ENCODE results near the gene WNT3A.
"Not testable (repeated sequence)": the region's sequence is repeated elsewhere in the genome, so short reads cannot be mapped to it uniquely, and the experiment has no call there.

Gene WNT3A, protein sequence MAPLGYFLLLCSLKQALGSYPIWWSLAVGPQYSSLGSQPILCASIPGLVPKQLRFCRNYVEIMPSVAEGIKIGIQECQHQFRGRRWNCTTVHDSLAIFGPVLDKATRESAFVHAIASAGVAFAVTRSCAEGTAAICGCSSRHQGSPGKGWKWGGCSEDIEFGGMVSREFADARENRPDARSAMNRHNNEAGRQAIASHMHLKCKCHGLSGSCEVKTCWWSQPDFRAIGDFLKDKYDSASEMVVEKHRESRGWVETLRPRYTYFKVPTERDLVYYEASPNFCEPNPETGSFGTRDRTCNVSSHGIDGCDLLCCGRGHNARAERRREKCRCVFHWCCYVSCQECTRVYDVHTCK

DNA sequence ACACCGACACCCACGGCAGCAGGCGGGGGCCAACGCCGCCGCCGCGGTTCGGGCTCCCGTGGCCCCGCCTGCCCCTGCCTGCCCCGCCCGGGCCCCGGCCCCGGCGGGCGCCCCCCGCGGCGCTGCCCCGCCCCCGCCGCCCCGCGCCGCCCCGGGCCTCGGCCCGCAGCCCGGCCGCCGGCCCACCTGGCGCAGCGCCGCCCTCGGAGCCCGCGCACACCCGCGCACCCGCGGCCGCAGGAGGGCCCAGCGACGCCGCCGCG lies at the start of gene WNT3A:
WNT3A (plus strand) TSS at position 213 of the 263 bp plus-strand sequence. CDS start 131 bp downstream, outside the sequence.
- DNase-seq (ENCODE audit: low read depth), result no peak

DNA sequence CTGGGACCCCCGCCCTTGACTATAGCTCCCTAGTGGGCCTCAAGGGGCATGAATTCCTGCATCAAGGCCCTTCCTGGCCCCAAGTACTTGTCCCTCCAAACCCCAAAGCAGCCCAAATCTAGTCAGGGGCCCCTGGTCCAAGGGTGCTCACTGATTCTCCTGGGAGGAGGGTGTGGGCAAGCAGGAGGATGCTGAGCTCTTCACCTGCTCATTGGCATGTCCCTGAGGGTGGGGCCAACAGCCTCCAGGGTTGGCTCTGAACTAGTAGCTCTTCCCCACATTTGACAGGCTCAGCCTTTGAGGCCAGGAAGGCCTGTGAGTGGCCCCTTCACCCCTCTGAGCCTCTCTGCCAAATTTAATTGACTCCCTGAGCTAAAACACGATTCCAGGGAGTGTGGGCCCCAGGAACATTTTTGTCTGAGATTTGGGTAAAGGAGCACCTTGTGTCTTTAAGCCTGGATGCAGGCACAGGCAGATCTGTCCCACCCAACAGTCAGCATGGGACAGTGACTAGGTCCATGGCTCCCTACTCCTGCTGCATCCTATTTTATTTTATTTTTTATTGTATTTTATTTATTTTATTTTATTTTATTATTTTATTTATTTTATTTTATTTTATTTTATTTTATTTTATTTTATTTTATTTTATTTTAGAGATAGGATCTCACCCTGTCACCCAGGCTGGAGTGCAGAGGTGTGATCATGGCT lies 48.0 kb upstream of the WNT3A start:
- no peak for DNase-seq (ENCODE audit: low read depth)

DNA sequence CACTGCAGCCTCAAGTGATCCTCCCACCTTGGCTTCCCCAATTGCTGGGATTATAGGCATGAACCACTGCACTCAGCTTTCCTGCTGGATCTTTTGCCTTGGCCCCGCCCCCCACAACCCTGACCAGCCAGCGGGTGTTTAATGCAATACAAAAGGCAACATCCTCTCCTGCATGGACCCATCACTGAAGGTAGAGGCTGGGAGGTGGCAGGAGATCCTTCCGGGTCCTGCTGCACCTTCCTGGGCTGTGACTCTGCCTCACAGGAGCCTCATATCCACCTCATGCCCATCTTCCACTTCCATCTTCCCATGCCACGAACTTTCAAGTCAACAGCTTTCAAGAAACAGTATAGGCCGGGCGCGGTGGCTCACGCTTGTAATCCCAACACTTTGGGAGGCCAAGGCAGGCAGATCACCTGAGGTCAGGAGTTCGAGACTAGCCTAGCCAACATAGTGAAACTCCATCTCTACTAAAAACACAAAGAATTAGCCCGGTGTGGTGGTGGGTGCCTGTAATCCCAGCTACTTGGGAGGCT lies 47.4 kb upstream of the WNT3A start:
- no peak for DNase-seq (ENCODE audit: low read depth)

DNA sequence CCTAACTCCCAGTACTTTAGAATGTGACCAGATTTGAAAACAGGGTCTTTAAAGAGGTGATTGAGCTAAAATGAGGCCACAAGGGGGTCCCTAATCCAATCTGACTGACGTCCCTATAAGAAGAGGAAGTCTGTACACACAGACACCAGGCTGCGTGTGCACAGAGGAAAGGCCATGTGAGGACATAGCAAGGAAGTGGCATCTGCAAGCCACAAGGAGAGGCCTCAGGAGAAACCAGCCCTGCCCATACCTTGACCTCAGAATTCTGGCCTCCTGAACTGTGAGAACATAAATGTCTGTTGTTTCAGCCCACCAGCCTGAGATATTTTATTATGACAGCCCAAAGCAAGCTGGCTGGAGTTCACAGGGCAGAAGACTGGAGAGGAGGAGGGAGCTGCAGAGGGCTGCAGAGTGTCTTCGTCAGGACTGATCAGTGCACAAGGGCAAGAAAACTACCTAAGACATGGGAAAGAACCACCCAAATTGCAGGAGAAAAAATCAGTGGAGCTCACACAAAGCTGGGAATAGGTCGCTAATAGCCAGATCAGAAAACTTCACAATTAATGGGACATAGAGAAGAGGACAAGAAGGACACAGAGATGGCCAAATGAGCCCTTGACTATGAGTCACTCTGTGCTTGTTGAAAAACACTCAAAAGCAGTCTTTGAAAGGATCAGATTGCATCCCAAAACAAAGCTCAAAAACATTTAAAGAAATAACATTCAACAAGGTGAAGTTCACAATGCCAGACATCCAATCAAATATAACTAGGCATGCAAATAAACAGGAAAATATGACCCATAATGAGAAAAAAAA lies 44.9 kb upstream of the WNT3A start:
- no peak for DNase-seq (ENCODE audit: low read depth)

DNA sequence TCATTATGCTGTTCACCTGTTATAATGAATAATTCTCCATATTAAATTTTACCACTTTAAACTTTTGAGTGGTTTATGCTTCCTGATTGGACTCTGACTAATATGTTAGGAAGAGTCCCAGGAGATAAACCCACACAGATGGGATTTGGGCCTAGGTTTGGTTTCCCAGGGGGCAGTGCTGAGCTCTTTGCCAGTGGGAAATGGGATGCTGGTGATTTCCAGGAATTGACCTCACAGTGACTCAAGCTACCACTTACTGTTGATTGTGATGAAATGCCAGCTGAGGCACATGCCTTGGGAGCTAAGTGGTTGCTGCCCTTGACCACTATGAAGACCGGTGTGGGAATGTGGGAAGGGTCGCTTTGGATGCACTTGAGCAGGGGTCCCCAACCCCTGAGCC lies 40.1 kb upstream of the WNT3A start:
- peak; percentile 63 for DNase-seq (ENCODE audit: low read depth)

DNA sequence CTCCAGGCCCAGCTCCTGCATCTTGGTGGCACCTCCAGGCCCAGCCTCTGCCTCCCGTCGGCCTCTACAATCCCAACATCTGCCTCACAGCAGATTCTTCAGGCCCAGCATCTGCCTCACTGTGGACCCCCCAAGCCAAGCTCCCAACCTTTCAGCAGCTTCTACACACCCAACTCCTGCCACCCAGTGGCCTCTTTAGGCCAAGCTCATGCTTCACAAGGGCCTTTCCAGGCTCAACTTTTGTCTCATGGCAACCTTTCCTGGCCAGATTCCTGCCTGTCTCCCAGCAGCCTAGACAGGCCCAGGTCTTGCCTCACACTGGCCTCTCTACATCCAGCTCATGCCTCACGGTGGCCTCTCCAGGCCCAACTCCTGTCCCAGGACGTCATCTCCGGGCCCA lies 39.0 kb upstream of the WNT3A start:
- DNase-seq (ENCODE audit: low read depth), result not testable (repeated sequence)

DNA sequence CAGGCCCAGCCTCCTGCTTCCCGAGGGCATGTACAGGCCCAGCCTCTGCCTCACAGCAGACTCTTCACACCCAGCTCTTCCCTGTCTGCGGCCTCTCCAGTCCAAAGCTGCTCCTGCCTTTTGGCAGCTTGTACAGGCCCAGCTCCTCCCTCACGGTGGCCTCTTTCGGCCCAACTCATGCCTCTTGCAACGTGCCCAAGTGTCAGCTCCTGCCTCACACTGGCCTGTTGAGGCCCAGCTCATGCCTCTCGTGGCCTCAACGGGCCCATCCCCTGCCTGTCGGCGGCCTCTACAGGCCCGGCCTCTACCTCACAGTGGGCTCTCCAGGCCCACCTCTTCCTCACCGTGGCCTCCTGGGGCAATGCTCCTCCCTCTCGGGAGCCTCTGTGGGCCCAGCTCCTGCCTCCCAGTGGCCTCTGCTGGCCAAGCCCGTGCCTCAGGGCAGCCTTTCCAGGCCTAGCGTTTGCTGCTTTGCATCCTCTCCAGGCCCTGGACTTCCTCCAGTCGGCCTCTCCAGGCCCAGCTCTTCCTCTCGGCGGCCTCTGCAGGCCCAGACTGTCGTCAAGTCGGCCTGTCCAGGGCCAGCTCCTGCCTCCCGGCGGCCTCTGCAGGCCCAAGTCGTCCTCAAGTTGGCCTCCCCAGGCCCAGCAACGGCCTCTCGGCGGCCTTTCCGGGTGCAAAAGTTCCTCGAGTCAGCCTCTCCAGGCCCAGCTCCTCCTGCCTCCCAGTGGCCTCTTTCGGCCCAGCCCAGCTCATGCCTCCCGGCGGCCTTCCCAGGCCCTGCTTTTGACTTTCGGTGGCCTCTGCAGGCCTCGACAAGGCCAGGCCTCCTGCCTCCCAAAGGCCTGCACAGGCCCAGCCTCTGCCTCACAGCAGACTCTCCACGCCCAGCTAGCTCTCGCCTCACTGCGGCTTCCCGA lies 36.5 kb upstream of the WNT3A start:
- not testable (repeated sequence) for DNase-seq (ENCODE audit: low read depth)

DNA sequence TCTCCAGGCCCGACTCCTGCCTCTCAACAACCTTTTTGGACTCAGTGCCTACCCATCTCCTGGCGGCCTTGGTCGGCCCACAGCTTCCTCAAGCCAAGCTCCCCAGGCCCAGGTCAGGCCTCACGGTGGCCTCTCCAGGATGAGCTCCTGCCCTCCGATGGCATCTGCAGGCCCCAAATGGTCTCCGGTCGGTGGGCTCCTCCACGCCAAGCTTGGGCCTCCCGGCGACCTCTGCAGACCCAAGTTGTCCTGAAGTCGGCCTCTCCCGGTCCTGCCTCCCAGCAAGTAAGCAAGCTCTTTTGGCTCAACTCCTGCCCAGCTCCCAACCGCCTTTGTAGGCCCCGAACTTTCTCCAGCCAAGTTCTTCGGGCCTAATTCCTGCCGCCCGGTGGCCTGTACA lies 35.6 kb upstream of the WNT3A start:
- DNase-seq (ENCODE audit: low read depth), result not testable (repeated sequence)

DNA sequence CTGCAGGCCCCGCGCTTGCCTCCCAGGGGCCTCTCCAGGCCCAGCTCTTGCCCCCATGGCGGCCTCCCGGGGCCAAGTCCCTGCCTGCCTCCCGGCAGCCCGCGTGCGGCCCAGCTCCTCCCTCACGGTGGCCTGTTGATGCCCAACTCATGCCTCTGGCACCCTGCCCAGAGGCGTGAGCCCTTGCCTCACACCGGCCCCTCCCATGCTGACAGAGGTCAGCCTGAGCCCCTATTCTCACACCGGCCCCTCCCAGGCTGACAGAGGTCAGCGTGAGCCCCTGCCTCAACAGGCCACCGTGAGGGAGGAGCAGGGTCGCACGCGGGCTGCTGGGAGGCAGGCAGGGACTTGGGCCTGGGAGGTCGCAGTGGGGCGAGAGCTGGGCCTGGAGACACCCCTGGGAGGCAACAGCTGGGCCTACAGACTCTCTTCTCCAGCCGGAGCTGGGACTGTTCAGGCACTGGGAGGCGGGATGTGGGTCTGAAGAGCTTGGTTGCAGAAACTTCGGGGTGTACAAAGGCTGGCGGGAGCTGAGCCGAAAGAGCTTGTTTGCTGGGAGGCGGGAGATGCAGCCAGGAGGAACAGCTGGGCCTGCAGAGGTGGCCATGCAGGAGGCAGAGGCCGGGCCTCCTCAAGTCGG lies 35.0 kb upstream of the WNT3A start:
- not testable (repeated sequence) for DNase-seq (ENCODE audit: low read depth)

DNA sequence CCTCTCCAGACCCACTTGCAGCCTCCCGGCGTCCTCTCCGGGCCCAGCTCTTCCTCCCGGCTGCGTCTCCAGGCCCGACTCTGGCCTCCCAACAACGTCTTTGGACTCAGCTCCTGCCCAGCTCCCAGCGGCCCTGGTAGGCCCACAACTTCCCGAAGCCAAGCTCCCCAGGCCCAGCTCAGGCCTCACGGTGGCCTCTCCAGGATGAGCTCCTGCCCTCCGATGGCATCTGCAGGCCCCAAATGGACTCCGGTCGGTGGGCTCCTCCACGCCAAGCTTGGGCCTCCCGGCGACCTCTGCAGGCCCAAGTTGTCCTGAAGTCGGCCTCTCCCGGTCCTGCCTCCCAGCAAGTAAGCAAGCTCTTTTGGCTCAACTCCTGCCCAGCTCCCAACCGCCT lies 34.5 kb upstream of the WNT3A start:
- DNase-seq (ENCODE audit: low read depth), result not testable (repeated sequence)

DNA sequence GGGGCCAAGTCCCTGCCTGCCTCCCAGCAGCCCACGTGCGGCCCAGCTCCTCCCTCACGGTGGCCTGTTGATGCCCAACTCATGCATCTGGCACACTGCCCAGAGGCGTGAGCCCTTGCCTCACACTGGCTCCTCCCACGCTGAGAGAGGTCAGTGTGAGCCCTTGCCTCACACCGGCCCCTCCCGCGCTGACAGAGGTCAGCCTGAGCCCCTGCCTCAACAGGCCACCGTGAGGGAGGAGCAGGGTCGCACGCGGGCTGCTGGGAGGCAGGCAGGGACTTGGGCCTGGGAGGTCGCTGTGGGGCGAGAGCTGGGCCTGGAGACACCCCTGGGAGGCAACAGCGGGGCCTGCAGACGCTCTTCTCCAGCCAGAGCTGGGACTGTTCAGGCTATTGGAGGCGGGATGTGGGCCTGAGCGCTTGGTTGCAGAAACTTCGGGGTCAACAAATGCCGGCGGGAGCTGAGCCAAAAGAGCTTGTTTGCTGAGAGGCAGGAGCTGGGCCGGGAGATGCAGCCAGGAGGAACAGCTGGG lies 33.9 kb upstream of the WNT3A start:
- DNase-seq (ENCODE audit: low read depth), result not testable (repeated sequence)

DNA sequence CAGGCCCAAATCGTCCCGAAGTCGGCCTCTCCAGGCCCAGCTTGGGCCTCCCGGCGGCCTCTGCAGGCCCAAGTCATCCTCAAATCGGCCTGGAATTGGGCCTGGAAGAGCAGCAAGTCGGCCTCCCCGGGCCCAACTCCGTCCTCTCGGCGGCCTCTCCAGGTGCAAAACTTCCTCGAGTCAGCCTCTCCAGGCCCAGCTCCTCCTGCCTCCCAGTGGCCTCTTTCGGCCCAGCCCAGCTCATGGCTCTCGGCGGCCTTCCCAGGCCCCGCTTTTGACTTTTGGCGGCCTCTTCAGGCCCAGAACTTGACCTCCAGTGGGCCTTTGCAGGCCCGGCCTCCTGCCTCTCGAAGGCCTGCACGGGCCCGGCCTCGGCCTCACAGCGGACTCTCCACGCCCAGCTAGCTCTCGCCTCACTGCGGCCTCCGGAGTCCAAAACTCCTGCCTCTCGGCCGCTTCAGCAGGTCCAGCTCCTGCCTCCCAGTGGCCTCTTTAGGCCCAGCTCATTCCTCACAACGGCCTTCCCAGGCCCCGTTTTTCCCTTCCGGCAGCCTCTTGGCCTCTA lies 33.0 kb upstream of the WNT3A start:
- not testable (repeated sequence) for DNase-seq (ENCODE audit: low read depth)

DNA sequence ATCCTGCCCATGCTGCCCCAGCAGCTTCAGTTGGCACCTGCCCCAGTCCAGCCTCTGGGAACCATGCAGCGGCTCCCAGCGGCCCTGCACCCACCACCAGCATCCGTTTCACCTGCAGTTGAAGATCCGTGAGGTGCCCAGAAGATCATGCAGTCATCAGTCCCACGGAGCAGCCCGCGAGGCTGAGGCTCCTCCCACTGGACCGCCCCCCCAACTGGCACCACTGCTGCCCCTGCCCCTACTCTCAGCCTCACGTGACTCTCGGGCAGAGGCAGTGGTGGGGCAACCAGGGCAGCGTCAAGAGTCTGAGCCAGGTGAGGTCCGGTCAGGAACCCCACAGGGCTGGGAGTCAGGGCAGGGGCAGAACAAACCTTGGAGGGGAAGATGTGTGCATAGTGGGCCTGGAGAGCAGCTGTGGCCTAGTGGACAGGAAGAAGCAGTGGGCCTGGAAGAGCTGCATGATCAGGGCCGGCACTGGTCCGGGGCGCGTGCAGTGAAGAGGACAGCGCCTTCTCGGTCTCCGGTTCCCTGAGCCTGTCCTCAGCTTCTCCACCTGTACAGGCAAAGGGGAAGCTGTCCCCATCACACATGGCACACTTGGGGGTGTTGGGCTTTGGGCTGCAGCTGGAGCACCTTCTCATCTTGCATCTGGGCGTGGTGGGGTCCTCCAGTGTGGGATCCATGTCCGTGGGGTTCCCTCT lies 31.1 kb upstream of the WNT3A start:
- DNase-seq (ENCODE audit: low read depth), result not testable (repeated sequence)

DNA sequence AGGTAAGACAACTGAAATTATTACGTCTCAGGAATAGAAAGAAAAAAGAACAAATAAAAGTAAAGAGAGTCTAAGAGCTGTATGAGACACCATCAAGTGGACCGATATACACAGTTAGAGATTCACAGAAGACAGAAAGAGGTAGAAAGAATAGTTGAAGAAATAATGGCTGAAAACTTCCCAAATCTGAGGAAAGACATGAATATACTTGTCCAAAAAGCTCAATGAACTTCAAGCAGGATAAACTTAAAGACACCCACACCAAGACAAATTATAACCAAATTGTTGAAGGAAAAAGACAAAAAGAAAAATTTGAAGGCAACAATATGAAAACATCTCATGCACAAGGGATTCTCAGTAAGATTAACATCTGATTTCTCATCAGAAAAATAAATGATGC lies 19.6 kb upstream of the WNT3A start:
- DNase-seq (ENCODE audit: low read depth), result no peak

DNA sequence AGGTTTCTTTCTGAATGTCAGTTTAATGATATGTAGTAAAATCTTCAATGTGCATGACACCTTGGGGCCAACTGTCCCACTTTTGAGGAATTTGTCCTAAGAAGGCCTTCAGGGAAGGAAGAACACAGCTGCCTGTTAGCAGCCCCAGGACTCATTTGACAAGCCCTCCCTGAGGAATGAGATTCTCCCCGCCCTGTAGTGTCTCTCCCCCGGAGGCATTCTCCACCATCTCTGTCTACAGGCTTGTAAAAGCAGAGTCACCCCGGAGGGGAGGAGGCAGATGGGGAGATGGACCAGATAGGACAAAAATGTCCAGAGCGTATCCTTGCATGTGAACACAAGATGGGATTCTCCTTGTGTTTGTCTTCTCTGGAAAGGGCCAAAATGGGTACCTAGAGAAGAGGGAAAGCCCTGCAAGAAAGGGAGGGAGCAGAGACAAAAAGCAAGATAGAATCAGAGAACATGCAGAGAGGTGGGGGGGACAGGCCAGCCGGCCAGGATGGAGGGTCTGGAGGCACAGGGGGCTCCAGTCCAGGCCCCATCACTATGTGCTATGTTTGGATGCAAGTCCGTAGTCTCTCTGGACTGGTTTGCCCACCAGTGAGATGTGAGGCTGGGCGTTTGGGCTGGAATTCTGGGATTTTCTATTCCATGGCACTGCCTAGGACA lies 12.0 kb upstream of the WNT3A start:
- DNase-seq (ENCODE audit: low read depth), result peak; percentile 0

DNA sequence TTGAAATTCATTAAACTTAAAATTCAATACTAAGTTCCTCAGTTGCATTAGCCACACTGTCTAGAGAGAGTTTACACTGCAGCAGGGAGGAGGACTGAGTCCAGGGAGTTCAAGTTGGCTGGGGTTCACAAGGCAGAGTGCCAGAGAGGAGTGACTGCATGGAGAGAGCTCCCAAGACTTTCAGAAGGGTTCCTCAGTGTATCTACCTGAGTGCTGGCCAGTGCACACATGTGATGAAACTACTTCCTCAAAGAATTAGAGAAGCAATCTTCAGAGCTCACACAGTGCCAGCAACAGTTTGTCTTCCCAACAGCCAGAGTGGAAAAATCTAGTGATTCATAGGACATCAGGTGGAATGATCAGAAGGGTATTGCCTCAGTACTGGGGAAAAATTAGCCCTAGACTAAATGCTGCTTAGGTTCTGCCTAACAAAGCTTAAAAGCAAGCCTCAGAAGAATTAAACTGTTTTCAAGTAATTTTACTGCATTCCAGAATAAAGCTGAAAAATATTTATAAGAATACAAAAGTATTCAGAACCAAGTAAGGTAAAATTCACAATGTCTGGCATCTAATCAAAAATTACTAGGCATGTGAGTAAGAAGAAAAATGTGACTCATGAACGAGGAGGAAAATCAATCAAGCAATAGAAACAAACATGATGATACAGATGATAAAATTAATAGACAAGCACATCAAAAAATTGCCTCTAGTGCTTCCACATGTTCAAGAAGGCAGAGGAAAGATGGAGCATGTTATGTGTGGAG lies 10.4 kb upstream of the WNT3A start:
- DNase-seq (ENCODE audit: low read depth), result no peak

DNA sequence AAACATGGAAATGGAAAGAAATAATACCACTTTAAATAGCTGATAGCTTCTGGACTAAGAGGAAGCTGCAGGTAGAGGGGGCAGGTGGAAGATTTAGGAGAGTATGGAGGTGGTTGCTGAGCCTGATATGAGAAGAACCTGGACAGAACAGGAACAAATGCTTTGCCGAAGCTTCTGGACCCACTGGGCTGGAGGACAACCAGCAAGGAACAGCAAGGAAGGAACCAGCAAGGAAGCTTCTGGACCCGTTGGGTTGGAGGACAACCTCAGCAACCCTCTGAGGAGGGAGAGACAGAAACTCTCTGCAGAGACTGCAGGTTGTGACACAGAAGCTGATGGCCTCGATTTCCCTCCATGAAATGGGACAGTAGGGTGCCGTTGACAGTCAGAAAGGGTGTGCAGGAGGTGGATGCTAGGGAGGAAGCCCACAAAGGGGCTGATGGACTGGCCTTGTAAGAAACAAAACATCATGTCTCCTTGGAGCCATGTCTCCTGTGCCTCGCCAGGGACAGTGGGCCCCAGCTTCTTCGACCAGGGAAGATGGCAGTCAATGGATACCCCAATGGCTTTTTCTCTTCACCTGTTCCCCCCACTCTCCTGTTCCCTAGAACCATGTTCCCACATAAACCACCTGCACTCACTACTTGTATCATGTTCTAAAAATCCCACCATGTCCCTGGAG lies 8.3 kb upstream of the WNT3A start:
- no peak for DNase-seq (ENCODE audit: low read depth)

Data from fibroblast of gingiva (primary cell).